ENCODE measurements around the gene ANKRD11. TPM values are rescaled to one million over a fixed set of nuclear protein-coding genes. Genes with fewer than 3 reads are reported as not detected.

The ANKRD11 gene
- total RNA-seq, 1 experiment from 2014 or later: 266 TPM

GRCh38 chr16:89504091-89504490 is 13.7 kb upstream of the ANKRD11 start:
- Histone ChIP-seq H3K36me3 (ENCODE audit: control insufficient read depth in 1 of 2, insufficient read depth in 2 of 2, low read length in 2 of 2) (no peaks in the 10 kb centered on the region), H3K79me2 (ENCODE audit: insufficient read depth, low read length) (peaks cover 24% of the 10 kb centered on the region), H3K27me3 (ENCODE audit: insufficient read depth, low read length) (no peaks in the 10 kb centered on the region), H2AFZ (ENCODE audit: low read depth, low read length, poor library complexity, severe bottlenecking) (no peak overlapping the region), H4K20me1 (ENCODE audit: insufficient read depth) (no peaks in the 10 kb centered on the region), H3K4me3 (replicated peaks in 1 of 2; ENCODE audit: low read depth in 1 of 2, low read length in 2 of 2) (no peak overlapping the region), H3K4me1 (ENCODE audit: control insufficient read depth in 1 of 2, insufficient read depth in 2 of 2, low read length in 2 of 2) (peaks cover 45 to 65% of the 10 kb centered on the region in 2 experiments), H3K9me2 (ENCODE audit: insufficient read depth) (no peaks in the 10 kb centered on the region), H3K9me3 (ENCODE audit: control insufficient read depth in 1 of 2, insufficient read depth in 1 of 2, low read depth in 1 of 2, low read length in 2 of 2) (no peaks in the 10 kb centered on the region), H3K9ac (ENCODE audit: low read length) (no peak overlapping the region), H3K4me2 (ENCODE audit: low read length) (no peak overlapping the region), H3K27ac (ENCODE audit: low read depth, low read length) (no peak overlapping the region)
- DNase-seq (ENCODE audit: low read depth, low spot score) (no peak), ATAC-seq (no peak)
- TF ChIP-seq ZBTB33 (IDR thresholded peaks at IDR 0.05; ENCODE audit: extremely low read depth, insufficient replicate concordance, low read length) (no peak), TCF7L2 (IDR thresholded peaks at IDR 0.05; ENCODE audit: borderline replicate concordance, extremely low read depth, insufficient read depth, insufficient read length) (no peak), CTCF (IDR thresholded peaks at IDR 0.05 in 2 of 3, conservative IDR thresholded peaks at IDR 0.05 in 1 of 3; ENCODE audit: borderline replicate concordance in 1 of 3, insufficient read depth in 1 of 3, low read depth in 2 of 3, low read length in 2 of 3) (no peak), ATF3 (IDR thresholded peaks at IDR 0.05) (no peak), ZNF274 (IDR thresholded peaks at IDR 0.05; ENCODE audit: low read depth, low read length) (no peak), EZH2 (IDR thresholded peaks at IDR 0.05) (no peak), MAX (IDR thresholded peaks at IDR 0.05) (no peak), SRF (IDR thresholded peaks at IDR 0.05; ENCODE audit: low read depth) (no peak), JUND (IDR thresholded peaks at IDR 0.05) (no peak), CEBPB (IDR thresholded peaks at IDR 0.05; ENCODE audit: low read depth) (no peak), ZFX (IDR thresholded peaks at IDR 0.05) (no peak), RAD21 (IDR thresholded peaks at IDR 0.05; ENCODE audit: low read depth) (no peak), POLR2AphosphoS5 (IDR thresholded peaks at IDR 0.05; ENCODE audit: low read depth, low read length) (no peak), EZH2phosphoT487 (IDR thresholded peaks at IDR 0.05; ENCODE audit: borderline replicate concordance) (no peak), SP1 (IDR thresholded peaks at IDR 0.05; ENCODE audit: low read depth) (no peak)
- CTCF ChIA-PET: no interaction called here
- POLR2A ChIA-PET: interaction anchor here (0.6 to 1.0 kb wide), 2 partner anchors 55 to 265 kb away, joined by 4 read pairs; no protein-coding TSS in a partner anchor
- RAD21 ChIA-PET (ENCODE audit: low non-redundant PET in 1 of 2, low total read pairs in 2 of 2, uncharacterized antibody in 2 of 2, unreplicated experiment in 2 of 2): interaction anchor here in 1 of 2 experiments (0.6 kb wide), 1 partner anchor 9 kb away, joined by 3 read pairs; no protein-coding TSS in a partner anchor
- no TSS peak for BruUV-seq (replicated peaks)
- intact Hi-C loops (cut with micrococcal nuclease): loop anchor here (2.0 kb wide), 1 partner anchor 13 kb away; the partner anchor contains the start of gene ANKRD11

Measured in HCT116 (cell line).